LNCaP clone FGC (cell line): Measurements from ENCODE around the gene TTC21A.

Source experiments
- DNase-seq: peaks from one replicate; pipeline ENCODE4 v3.0.0-alpha.2; 2011; ENCODE audit warnings: low read depth
- H3K4me3 ChIP-seq: 2 replicates; pipeline ENCODE4 v1.5.1; 2011; ENCODE audit warnings: mild to moderate bottlenecking, low read depth, low read length, control low read depth
- TF ChIP-seq, protein P1 (sequence below): IDR thresholded peaks from 2 replicates; pipeline ENCODE4 v1.5.1; 2012; ENCODE audit warnings: mild to moderate bottlenecking; ENCODE audit not compliant: control insufficient read depth, insufficient read depth; ENCODE audit errors: extremely low read depth

The TTC21A gene

DNA sequence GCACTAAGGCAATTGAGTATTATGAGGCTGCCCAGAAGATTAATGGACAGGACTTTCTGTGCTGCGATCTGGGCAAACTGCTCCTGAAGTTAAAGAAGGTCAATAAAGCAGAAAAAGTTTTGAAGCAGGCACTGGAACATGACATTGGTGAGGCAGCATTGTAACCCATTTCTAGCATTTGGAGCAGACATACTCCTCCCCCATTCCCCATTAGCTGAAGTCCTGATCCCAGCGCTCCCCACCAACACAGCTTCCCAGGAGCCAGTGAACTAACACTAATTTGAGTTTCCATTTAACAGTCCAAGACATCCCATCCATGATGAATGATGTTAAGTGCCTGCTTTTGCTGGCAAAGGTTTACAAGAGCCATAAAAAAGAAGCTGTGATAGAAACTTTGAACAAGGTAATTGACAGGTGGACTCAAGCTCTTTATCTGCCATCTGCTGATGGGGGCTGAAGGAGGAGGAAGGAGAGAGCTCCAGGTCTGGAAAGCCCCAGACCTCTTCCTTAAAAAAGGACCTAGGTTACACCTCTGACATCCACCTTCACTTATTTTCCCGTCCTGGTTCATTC, 23.3 kb downstream of the TTC21A start:
- DNase-seq: no peak
- no peak overlapping the region for H3K4me3 ChIP-seq
- TF ChIP-seq, protein P1, sequence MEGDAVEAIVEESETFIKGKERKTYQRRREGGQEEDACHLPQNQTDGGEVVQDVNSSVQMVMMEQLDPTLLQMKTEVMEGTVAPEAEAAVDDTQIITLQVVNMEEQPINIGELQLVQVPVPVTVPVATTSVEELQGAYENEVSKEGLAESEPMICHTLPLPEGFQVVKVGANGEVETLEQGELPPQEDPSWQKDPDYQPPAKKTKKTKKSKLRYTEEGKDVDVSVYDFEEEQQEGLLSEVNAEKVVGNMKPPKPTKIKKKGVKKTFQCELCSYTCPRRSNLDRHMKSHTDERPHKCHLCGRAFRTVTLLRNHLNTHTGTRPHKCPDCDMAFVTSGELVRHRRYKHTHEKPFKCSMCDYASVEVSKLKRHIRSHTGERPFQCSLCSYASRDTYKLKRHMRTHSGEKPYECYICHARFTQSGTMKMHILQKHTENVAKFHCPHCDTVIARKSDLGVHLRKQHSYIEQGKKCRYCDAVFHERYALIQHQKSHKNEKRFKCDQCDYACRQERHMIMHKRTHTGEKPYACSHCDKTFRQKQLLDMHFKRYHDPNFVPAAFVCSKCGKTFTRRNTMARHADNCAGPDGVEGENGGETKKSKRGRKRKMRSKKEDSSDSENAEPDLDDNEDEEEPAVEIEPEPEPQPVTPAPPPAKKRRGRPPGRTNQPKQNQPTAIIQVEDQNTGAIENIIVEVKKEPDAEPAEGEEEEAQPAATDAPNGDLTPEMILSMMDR: no peak

DNA sequence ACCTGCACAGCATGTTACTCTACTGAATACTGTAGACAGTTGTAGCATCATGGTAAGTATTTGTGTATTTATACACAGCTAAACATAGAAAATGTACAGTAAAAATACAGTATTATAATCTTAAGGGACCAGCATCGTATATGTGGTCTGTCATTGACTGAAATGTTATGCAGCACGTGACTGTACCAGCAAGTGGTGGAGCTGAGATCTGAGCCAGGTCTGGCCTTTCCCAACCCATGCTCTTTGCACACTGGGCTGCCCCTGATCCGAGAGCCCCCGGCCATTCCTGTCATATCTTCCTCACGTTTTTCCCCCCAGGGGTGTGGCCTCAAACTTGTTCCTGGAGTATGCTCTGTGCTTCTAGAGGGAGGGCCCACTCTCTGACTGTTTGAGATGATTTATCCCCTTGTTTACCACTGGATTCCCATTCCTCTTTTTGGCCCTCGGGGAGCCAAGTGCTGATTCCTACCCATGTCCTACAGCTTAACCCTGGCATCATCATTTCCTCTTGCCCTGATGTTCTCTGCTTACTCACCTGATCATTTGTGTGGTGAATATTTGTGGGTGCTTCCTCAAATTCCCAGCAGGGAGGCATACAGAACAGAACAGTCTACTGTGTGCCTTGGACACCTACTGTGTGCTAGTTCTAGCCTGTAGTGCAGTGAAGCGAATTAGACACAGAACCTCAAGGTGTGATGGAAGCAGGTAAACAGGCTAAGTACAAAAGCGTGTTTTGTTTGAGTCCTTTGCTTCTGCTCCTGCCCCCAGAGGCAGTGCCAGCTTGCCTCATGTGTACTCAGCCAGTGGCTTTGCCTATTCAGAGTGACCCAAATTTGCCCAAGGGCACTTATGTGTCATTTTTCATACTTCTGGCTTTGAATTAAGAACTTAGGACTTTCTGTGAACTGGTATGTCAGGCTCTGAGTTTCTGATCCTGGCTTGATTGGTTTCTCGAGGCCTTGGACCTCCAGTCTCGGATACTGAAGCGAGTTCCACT, 24.9 kb downstream of the TTC21A start:
- H3K4me3 ChIP-seq: no peak overlapping the region
- TF ChIP-seq, protein P1: no peak
- no peak for DNase-seq

DNA sequence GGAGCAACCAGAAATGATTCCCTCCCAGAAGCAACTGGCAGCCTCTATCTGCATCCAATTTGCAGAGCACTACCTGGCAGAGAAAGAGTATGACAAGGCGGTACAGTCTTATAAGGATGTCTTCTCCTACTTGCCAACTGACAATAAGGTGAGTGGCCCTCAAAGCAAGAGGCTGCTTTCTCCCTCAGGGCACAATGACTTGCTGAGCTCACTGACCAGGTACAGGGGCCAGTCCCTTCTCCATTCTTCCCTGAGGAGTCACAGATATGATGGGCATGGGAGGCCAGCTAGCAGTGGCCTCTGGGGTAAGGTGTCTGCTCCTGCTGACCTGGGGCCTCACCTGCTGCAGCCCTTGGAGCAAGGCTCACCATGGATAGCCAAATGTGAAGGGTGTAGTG, 25.6 kb downstream of the TTC21A start:
- no peak overlapping the region for H3K4me3 ChIP-seq
- no peak for DNase-seq
- TF ChIP-seq, protein P1: no peak

DNA sequence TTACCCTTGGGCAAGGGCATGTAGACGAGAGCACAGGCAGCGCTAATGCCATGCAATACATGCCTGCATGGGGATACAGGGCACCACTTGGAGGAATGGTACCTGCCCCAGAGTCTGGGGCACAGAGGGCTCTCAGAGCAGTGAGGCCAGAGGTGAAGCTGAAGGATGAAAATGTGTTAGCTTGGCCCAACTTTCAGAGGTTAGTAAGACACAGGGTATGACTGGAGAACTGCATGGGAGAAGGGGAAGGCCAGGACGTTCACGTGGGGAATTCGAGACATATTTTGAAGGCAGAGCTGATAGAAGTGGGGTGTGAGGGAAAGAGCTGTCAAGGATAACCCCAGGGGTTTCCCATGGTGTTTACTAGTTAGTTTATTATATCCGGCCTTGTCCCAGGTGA, 26.3 kb downstream of the TTC21A start:
- H3K4me3 ChIP-seq: no peak overlapping the region
- TF ChIP-seq, protein P1: no peak
- DNase-seq: no peak

DNA sequence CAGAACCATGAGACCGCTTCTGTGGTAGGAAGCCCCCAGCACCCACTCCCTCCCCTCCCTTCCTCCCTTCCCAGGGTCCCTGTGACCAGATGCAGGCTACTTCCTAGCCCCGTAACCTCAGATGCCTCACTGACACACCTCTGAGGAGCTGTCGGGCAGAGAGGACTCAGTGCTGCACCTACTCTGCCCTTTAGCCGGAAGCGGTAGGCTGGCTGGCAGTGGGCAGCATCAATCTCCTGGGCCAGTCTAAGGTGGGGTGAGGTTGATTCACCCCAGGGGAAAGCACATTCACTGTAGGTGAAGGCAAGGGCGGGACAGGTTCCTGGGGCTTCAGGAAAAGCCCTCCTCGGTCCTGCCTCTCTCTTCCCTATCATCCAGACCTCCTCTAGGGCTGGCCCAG, 26.8 kb downstream of the TTC21A start:
- TF ChIP-seq, protein P1: no peak
- no peak overlapping the region for H3K4me3 ChIP-seq
- DNase-seq: no peak

DNA sequence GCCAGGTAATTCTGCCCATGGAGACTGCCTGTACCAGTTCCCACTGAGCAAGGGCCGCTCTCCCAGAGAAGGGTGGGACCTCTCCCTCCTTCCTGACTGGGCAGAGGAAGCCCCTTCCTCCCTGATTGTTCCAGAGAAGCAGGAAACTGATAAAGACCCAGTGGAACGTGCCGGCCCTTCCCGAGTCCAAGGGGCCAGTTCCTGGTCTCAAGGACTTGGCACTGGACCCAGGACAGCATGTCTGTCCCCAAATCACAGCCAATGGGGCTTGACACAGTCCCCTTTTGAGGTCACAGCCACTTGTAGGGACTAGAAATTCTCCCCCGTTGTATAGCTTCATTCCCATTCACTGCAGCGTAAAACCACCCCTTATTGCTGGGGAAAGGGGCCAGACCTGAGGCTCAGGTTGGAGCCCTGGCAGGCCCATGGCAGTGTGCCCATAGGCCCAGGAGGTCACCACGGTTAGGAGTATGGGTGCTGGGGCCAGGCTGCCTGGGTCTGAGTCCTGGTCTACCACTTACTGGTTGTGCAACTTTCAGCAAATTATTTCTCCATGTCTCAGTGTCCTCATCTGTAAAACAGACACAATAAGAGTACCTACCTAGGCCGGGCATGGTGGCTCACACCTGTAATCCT, 27.8 kb downstream of the TTC21A start:
- DNase-seq: no peak
- H3K4me3 ChIP-seq: no peak overlapping the region
- TF ChIP-seq, protein P1: no peak
